HG03520 (cell line): ENCODE data around the gene TUBB3.

Experiments
- ATAC-seq: cut with Tn5 transposase; IDR thresholded peaks from one replicate; pipeline ENCODE4 v1.9.1; 2021; ENCODE audit warnings: mild to moderate bottlenecking, moderate library complexity; ENCODE audit not compliant: unreplicated experiment

The TUBB3 gene

GRCh38 chr16:89936508-89936907 is 13.4 kb downstream of the TUBB3 start:
- ATAC-seq: no peak

- ATAC-seq: no peak
Measured at GRCh38 chr16:89936981-89937380, 13.8 kb downstream of the TUBB3 start.

- no peak for ATAC-seq
Measured at GRCh38 chr16:89938175-89938885, 15.2 kb downstream of the TUBB3 start.

- no peak for ATAC-seq
Measured at GRCh38 chr16:89944773-89945172, 21.6 kb downstream of the TUBB3 start.

- no peak for ATAC-seq
Measured at GRCh38 chr16:89945654-89946053, 22.5 kb downstream of the TUBB3 start.

- no peak for ATAC-seq
Measured at GRCh38 chr16:89946515-89946914, 23.4 kb downstream of the TUBB3 start.

- ATAC-seq: no peak
Measured at GRCh38 chr16:89949121-89949742, 26.1 kb downstream of the TUBB3 start.

GRCh38 chr16:89949756-89950155 is 26.6 kb downstream of the TUBB3 start:
- ATAC-seq: no peak

- ATAC-seq: no peak
Measured at GRCh38 chr16:89951509-89951908, 28.4 kb downstream of the TUBB3 start.

GRCh38 chr16:89952049-89952448 is 28.9 kb downstream of the TUBB3 start:
- ATAC-seq: no peak

GRCh38 chr16:89952551-89952950 is 29.4 kb downstream of the TUBB3 start:
- ATAC-seq: no peak

- peak; percentile 51 for ATAC-seq
Measured at GRCh38 chr16:89953671-89954406, 30.7 kb downstream of the TUBB3 start.

- ATAC-seq: no peak
Measured at GRCh38 chr16:89954462-89954861, 31.3 kb downstream of the TUBB3 start.

- ATAC-seq: no peak
Measured at GRCh38 chr16:89955001-89955685, 32.0 kb downstream of the TUBB3 start.

- no peak for ATAC-seq
Measured at GRCh38 chr16:89956505-89957215, 33.5 kb downstream of the TUBB3 start.

GRCh38 chr16:89957216-89957785 is 34.2 kb downstream of the TUBB3 start:
- ATAC-seq: no peak

- no peak for ATAC-seq
Measured at GRCh38 chr16:89958068-89958467, 34.9 kb downstream of the TUBB3 start.

GRCh38 chr16:89958596-89958995 is 35.5 kb downstream of the TUBB3 start:
- no peak for ATAC-seq

GRCh38 chr16:89960966-89961365 is 37.8 kb downstream of the TUBB3 start:
- no peak for ATAC-seq

GRCh38 chr16:89961920-89962319 is 38.8 kb downstream of the TUBB3 start:
- no peak for ATAC-seq
